Measurements from ENCODE around the gene GALNT15.

The GALNT15 gene

DNA sequence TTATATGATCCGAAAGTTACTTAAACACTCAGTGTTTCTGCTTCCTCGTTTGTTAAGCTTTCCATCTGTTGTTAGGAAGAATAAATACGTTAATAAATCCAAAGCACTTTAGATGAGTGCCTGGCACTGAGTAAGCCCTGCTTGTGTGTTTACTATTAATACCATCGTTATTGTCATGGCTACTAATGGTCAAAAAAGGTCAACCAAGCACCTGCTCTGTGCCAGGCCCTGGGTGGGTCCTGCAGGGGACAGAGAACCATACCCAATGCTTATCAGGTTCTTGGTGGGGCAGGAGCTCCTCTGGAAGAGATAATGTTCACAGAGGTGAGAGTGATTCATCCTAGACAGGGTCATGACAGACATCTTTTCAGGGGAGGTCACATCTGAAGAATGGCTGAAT lies 39.9 kb downstream of the GALNT15 start:
- no peak for FAIRE-seq

GRCh38 chr3:16216373-16216935 lies 42.0 kb downstream of the GALNT15 start:
- FAIRE-seq (no peak), DNase-seq (ENCODE audit: extremely low spot score, insufficient read length, low read depth) (no peak)

More for the DNA sequence above, 39.9 kb downstream of the GALNT15 start:
- DNase-seq (ENCODE audit: extremely low spot score, insufficient read length, low read depth), result no peak

DNA sequence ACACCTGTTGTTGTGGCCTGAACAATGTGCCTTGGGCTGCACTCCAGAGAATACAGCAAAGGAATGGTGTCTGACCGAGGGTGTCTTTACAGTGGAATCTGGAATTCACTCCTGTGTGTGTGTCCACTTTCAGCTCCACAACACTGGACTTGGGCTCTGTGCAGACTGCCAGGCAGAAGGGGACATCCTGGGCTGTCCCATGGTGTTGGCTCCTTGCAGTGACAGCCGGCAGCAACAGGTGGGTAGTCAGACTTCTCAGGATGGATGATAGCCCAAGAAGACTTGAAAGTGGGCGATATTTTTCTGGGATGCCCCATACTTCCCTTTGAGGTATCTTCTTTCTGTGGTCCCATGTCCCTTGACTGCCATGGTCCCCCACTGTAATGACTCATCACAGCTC lies 45.3 kb downstream of the GALNT15 start:
- DNase-seq (ENCODE audit: extremely low spot score, insufficient read length, low read depth), result no peak
- no peak for FAIRE-seq

DNA sequence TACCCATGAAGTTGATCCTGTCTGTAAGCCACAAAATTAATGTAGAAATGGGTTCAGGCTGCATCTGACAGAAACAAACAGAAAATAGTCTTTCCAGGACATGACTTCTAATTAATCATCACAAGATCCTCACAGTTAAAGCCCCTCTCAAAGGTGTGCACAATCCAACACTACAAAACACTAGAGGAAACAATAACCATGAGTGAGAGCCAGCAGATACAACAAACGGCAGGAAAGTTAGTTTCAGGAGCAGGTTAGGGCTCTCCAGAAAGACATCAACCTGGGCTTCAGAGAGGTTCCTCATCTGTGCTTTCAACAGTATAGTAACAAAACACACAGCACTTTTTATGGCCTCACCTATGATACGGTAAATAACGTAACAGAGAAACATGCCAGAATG lies 47.5 kb downstream of the GALNT15 start:
- FAIRE-seq, result no peak
- no peak for DNase-seq (ENCODE audit: extremely low spot score, insufficient read length, low read depth)

DNA sequence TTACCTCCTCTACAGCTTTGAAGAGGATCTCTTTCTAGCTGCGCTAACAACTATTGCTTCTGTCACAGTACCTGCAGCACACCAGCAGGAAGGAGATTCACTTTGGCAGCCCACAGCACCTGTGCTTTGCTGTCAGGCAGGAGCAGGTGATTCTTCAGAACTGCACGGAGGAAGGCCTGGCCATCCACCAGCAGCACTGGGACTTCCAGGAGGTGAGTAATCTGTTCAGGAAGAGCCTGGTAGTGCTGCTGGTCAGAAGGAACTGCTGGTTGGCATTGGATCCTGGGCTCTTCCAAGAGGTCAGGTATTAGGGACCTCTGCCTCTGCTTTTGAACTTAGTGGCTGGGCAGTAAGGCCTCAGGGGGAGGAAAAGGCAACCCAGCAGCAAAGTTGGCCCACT lies 48.1 kb downstream of the GALNT15 start:
- no peak for FAIRE-seq
- DNase-seq (ENCODE audit: extremely low spot score, insufficient read length, low read depth), result no peak

- DNase-seq (ENCODE audit: extremely low spot score, insufficient read length, low read depth) (no peak), FAIRE-seq (no peak)
These were observed 49.8 kb downstream of the GALNT15 start for GRCh38 chr3:16224325-16224724.

- DNase-seq (ENCODE audit: extremely low spot score, insufficient read length, low read depth) (no peak), FAIRE-seq (no peak)
These were observed 53.1 kb downstream of the GALNT15 start for GRCh38 chr3:16227566-16227965.

- FAIRE-seq, result no peak
These were observed 55.2 kb downstream of the GALNT15 start for GRCh38 chr3:16229681-16230080.

GRCh38 chr3:16231983-16232382 lies 57.5 kb downstream of the GALNT15 start:
- FAIRE-seq (no peak), DNase-seq (ENCODE audit: extremely low spot score, insufficient read length, low read depth) (no peak)

More at GRCh38 chr3:16229681-16230080, 55.2 kb downstream of the GALNT15 start:
- no peak for DNase-seq (ENCODE audit: extremely low spot score, insufficient read length, low read depth)

DNA sequence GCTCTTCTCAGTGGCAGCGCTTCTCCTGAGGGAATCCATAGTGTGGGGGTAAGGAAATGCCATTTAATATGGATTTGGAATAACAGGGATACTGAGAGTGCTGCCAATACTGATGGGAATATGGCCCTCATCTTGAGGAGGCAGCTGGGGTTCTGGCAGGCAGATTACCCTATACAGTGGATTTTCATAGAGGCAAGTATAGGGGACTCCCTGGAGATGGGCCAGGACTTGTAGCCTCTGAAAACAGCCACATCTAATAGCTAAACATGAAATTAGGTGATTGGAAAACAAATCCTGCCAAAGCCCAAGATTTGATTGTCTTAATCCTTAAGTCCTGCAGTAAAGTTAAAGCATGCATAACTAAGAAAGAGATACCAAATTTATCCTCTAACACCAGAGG lies 59.3 kb downstream of the GALNT15 start:
- DNase-seq (ENCODE audit: extremely low spot score, insufficient read length, low read depth) (no peak), FAIRE-seq (no peak)

GRCh38 chr3:16234281-16234680 lies 59.8 kb downstream of the GALNT15 start:
- DNase-seq (ENCODE audit: extremely low spot score, insufficient read length, low read depth), result no peak

DNA sequence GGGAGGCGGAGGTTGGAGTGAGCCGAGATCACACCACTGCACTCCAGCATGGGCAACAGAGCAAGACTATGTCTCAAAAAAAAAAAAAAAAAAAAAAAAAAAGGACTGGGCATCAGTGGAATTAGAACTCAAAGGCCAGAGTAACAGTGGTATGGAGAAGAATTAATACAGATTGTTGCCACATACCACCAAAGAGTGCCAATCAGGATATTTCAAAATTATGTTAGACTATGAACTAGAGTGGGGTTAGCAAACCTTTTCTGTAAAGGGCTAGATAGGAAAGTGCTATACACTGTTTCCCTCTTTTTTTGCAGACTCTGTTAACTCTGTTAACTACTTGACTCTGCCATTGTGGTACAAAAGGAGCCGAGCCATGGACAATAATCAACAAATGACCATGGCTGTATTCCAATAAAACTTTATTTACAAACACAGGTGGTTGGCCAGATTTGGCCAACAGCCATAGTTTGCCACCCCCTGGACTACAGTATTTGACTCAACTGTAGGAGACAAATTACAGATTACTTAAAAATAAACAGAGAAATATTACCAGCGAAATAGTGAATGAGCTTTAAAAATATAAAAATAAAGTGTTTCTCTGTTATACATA lies 61.7 kb downstream of the GALNT15 start:
- DNase-seq (ENCODE audit: extremely low spot score, insufficient read length, low read depth) (no peak), FAIRE-seq (no peak)

More at GRCh38 chr3:16234281-16234680, 59.8 kb downstream of the GALNT15 start:
- no peak for FAIRE-seq

- FAIRE-seq, result no peak
These were observed 62.4 kb downstream of the GALNT15 start for GRCh38 chr3:16236856-16237393.

GRCh38 chr3:16239086-16239770 lies 64.7 kb downstream of the GALNT15 start:
- no peak for FAIRE-seq

More at GRCh38 chr3:16236856-16237393, 62.4 kb downstream of the GALNT15 start:
- no peak for DNase-seq (ENCODE audit: extremely low spot score, insufficient read length, low read depth)

DNA sequence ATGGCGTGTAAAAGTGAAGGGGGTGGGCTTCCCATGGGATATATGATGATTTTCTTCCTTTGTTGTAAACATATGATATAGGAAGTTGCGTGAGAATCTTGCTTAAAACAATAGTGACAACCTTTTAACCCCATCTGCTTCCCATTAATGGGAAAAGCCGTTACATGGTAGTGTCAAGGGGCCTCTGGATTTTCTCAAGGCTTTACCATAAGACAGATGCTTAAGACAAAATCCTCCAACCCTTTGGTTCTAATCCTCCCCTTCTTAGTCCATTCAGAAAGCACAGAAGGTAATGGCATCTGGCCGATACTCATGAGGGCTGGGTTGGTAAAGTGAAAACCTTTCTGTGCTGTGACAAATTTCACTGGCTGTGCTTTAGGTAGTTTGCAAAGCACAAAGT lies 65.3 kb downstream of the GALNT15 start:
- FAIRE-seq (no peak), DNase-seq (ENCODE audit: extremely low spot score, insufficient read length, low read depth) (no peak)

More at GRCh38 chr3:16239086-16239770, 64.7 kb downstream of the GALNT15 start:
- DNase-seq (ENCODE audit: extremely low spot score, insufficient read length, low read depth), result no peak

DNA sequence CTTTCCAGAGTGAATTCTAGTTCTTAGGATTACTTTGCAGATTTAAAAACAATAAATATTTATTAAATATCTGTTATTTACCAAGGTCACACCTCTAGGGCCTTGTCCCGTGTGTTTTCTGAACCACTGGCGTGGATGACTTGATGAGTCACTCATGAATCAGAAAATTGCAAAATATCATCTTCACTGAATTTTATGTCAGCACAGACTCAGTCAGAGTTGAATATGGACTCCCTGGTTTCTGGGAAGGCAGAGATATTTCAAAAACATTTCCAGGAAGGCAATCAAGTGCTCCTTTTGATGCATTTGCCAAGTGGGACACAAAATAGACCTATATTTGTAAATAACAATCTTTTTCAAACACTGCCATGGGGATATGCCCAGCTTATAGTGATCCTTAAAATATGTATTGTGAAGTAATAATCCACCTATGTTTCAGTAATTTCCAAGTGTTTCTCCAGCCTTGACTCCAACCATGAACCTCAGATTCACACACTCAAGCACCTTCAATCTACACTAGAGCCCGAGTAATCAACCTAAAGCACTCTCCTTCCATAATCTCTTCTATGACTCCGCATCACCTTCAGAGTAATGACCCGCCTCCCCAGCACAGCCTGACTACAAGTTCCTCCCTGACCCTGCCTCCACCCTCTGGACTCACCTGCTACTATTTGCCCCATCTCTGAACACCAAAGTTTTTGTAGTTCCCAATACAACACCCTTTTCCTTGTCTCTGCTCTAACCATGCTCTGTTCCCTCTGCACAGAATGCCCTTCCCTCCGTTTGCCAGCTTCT lies 65.9 kb downstream of the GALNT15 start:
- DNase-seq (ENCODE audit: extremely low spot score, insufficient read length, low read depth), result no peak
- FAIRE-seq, result no peak

GRCh38 chr3:16241225-16241624 lies 66.7 kb downstream of the GALNT15 start:
- no peak for DNase-seq (ENCODE audit: extremely low spot score, insufficient read length, low read depth)
- no peak for FAIRE-seq

- FAIRE-seq (no peak), DNase-seq (ENCODE audit: extremely low spot score, insufficient read length, low read depth) (no peak)
These were observed 67.7 kb downstream of the GALNT15 start for GRCh38 chr3:16242177-16242576.

- DNase-seq (ENCODE audit: extremely low spot score, insufficient read length, low read depth), result no peak
- no peak for FAIRE-seq
These were observed 69.4 kb downstream of the GALNT15 start for GRCh38 chr3:16243706-16244490.

- DNase-seq (ENCODE audit: extremely low spot score, insufficient read length, low read depth) (no peak), FAIRE-seq (no peak)
These were observed 71.1 kb downstream of the GALNT15 start for GRCh38 chr3:16245609-16246008.

Data from GM18507 (cell line).